Activated naive CD8-positive, alpha-beta T cell treated with anti-CD3 and anti-CD28 coated beads, Interleukin-2, amount 50 U/mL, for 16 hours (primary cell): ENCODE data around the gene GXYLT2.

Experiments
- DNase-seq: peaks from one replicate; pipeline ENCODE4 v3.0.0-alpha.2; 2020; ENCODE audit warnings: low read depth, low spot score

GXYLT2 gene

DNA sequence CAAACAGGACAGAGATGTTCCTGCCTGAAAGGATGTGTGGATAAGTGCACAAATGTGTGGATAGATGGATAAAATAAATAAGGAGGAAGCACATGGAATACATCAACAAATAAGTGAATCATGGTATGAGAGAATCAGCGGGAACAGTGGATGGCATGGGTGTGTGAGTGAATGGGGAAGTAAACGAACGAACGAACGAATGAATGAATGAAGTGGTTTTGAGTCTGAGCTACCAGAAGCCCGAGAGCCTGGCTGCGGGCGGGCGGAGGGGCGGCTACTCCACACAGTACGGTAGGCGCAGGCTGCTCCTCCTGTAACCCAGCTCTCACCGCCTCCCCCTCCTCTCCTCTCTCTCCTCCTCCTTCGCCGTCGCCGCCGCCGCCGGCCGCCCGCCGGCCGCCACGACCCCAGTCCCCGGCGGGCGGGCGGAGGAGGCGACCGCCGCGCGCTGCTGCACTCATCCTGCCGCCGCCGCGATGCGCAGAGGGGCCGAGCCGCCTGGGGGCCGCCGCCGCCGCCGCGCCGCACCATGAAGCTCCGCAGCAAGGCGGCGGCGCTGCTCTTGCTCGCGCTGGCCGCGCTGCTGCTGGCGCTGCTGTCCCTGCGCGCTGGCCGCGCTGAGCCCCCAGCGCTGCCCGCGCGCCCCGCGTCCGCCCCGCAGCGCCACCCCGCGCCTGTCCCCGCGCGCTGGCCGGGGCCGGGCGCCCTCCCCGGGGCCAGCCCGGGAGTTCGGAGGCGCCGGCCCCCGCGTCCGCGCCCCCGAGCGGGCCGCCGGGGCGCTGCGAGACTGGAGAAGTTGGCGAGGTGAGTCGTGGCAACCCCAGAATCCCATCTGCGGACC is at the start of gene GXYLT2:
GXYLT2 (plus strand) TSS at position 342 of the 841 bp plus-strand sequence; CDS start at position 530, 188 bp downstream.
- DNase-seq = no peak

GRCh38 chr3:72839057-72839456 is 48.8 kb upstream of the GXYLT2 start:
- DNase-seq = no peak

GRCh38 chr3:72844436-72844993 is 43.3 kb upstream of the GXYLT2 start:
- DNase-seq = no peak

DNA sequence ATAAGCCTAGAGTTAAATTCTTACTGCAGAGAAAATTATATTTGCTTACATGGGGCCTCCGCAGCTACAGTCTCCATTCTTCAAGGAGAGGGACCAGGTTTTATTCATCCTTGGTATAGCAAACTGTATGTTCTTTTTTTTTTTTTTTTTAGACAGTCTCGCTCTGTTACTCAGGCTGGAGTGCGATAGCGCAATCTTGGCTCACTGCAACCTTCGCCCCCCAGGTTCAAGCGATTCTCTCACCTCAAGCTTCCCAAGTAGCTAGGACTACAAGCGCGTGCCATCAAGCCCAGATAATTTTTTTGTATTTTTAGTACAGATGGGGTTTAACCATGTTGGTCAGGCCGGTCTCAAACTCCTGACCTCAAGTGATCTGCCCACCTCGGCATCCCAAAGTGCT is 41.7 kb upstream of the GXYLT2 start:
- DNase-seq = no peak

DNA sequence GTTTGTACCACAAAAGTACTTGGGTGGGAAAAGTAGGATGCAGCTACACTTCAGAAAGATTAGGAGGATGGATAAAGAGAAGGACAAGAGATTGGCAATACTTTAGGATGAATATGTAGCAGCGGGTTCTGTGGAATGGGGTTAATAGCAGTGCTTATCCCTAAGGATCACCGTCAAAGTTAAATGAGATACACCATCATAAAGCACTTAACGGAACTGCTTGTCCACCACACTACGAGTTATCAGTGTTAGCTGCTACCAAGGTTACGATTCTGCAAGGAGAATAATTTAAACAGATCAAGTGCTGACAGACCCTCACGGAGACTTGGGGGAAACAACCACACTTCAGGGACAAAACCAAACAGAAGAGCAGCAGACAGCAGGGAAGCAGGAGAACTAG is 40.6 kb upstream of the GXYLT2 start:
- no peak for DNase-seq

DNA sequence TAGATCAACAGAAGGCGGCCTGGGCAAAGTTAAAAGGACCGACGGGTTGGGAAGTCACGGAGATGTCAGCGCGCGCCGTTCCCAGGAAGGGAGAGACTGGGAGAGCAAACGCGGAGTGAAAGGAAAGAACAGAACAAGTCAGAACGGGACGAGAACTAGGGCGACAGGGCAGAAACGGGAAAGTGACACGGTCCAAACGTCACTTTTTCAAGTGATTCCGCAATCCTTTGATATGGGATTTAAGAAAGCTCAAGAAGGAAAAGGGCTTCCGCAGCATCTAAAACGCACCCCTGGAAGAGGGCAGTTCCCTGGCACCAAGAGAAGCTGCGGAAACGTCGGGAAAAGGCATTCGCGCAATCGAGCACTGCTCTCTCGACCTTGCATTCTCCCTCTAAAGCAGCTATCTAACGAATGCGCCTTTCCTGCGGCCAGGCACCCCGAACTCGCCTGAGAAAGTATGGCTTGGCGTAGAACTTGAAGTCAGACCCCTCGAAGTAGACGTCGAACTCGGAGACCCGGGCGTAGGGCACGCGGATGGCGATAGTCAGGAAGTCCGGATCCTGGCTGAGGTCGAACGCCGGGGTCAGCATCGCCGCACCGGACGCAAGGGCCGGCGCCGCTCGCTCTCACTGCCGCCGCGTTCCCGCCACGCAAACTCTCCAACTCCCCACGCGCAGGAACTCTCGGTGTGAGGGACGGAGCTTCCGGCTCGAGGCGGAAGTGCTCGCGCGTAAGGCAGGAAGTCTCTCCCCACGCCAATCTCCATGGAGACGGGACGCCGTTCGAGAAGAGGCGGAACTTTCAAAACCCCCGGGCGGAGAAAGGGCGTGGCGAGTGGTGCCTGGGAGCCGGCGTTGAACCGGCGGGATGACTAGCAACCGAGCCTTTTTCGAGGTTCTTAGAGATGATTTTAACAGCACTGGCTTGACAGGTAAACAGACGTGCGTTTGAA is 39.8 kb upstream of the GXYLT2 start, which contains the start of gene SHQ1:
SHQ1 (minus strand) TSS at position 695 of the 952 bp plus-strand sequence; CDS start at position 590, 105 bp downstream.
- peak; percentile 87 for DNase-seq

- no peak for DNase-seq
Observed at GRCh38 chr3:72848703-72849081, 39.2 kb upstream of the GXYLT2 start.

GRCh38 chr3:72855001-72855400 is 32.8 kb upstream of the GXYLT2 start:
- DNase-seq = no peak

DNA sequence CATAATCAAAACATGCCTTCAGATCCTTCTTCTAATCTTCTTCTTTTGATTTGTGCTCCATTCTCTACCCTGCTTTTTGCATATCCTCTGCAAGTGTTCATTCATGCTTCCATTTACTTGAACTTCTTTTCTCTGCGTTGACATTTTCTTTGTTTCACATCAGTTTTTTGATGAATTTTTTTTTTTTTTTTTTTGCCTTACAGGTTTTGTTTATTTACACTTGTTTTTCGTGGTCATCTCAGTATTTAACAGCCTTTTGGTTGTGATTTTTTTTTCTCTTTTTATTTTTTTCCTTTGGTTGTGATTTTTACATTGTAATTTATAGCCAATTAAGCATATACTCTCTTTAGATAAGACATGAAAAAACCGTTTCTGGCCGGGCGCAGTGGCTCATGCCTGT is 27.8 kb upstream of the GXYLT2 start:
- no peak for DNase-seq

GRCh38 chr3:72860846-72861245 is 27.0 kb upstream of the GXYLT2 start:
- no peak for DNase-seq

DNA sequence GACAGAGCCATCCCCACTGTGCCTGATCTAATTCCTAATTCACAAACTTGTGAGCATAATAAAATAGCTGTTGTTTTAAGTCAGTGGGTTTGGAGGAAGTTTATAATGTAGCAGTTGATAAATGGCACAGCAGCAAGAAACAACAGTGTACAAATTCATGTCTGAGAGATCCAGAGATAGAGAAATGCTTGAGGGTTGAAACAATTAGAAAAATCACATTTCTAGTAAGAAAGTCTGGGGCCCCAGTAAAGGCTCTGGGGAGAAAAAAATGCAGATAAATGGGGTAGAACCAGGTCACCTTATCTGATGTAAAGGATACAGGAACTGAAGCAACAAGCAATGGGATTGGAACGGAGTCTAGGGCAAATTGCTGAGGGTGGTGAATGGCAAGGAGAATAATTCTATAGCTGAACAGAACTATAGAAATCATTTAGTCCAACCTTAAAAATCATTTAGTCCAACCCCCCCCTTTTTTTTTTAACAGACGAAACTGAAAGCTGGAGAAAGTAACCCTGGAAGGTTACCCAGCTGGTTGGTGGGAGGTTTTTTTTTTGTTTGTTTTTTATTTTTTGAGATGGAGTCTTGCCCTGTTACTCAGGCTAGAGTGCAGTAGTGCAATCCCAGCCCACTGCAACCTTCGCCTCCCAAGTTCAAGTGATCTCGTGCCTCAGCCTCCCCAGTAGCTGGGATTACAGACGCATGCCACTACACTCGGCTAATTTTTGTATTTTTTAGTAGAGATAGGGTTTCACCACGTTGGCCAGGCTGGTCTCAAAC is 25.3 kb upstream of the GXYLT2 start:
- no peak for DNase-seq

DNA sequence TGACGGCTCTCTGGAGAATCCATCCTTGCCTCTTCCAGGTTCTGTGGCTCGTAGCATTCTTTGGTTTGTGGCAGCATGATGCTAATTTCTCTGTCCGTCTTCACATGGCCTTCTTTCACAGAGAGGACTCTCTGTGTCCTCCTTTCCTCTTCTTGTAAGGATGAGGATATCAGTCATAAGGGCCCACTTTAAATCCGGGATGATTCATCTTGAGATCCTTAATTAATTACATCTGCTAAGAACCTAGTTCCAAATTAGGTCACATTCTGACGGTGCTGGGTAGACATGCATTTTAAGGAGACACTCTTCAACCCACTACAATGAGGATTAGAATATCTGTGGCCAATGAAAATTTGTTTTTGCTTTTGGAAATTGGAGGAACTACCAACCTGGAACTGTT is 15.7 kb upstream of the GXYLT2 start:
- no peak for DNase-seq

DNA sequence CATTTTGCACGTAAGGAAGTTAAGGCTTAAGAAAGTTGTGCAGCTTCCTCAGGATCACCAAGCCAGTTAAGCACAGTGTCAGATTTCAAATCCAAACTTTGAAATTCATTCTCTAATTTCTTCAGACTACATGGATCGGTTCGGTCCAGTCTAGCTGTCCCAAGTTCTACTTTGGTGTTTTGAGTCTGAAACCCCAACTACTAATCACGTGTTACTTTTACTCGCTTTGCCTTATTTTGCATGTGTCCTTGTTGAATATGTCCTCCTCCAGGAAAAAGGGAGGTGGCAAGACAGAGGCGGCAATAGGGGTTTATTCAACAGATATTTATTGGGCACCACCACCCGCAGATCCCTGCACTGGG is 522 bp upstream of the GXYLT2 start:
- DNase-seq = no peak

- DNase-seq = no peak
Observed at GRCh38 chr3:72888546-72889309, 882 bp downstream of the GXYLT2 start.

GRCh38 chr3:72889310-72890165 is 1.7 kb downstream of the GXYLT2 start:
- DNase-seq = no peak

DNA sequence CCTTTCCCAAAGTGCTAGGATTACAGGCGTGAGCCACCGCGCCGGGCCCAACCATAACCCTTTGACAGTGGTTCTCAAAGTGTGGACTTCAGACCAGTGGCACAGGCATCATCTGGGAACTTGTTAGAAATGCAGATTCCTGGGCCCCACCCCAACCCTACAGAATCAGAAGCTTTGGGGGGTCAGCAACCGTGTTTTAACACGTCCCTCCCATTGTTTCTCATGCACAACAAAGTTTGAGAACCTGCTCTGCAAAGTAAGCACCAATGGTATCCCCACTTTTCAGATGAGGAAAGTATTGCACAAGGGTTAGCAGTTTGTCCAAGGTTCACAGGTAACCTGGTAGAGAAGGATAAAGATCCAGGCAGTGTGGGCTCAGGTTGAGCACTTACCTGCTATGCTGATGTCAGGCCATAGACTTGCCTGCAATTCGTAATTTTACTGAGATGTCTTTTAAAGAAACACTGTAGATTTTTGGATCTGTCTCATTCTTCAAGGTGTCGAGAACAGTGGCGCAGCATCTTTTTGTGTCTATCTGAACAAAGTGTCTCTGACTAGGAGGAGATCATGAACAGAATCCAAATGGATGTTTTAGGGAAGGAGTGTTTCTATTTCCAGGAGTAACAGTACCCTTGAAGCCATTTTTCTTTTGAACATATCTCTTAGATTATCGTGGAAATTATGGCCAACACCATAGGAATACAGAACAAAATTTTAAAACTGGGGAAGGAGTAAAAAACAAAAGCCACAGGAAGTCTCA is 2.5 kb downstream of the GXYLT2 start:
- DNase-seq = no peak

- no peak for DNase-seq
Observed at GRCh38 chr3:72891053-72891855, 3.4 kb downstream of the GXYLT2 start.
